NCI-H146 treated with DMSO at 0.1 percent for 48 hours (cell line): Measurements from ENCODE around the gene SPOCK2.
"Not testable (repeated sequence)": the region's sequence is repeated elsewhere in the genome, so short reads cannot be mapped to it uniquely, and the experiment has no call there.

Experiments
- DNase-seq: peaks from one replicate; lab custom pipeline; 2025; ENCODE audit not compliant: unreplicated experiment; lab: John Stamatoyannopoulos, UW

SPOCK2 gene

GRCh38 chr10:72108004-72108370 lies 19.6 kb upstream of the SPOCK2 start:
- not testable (repeated sequence) for DNase-seq

DNA sequence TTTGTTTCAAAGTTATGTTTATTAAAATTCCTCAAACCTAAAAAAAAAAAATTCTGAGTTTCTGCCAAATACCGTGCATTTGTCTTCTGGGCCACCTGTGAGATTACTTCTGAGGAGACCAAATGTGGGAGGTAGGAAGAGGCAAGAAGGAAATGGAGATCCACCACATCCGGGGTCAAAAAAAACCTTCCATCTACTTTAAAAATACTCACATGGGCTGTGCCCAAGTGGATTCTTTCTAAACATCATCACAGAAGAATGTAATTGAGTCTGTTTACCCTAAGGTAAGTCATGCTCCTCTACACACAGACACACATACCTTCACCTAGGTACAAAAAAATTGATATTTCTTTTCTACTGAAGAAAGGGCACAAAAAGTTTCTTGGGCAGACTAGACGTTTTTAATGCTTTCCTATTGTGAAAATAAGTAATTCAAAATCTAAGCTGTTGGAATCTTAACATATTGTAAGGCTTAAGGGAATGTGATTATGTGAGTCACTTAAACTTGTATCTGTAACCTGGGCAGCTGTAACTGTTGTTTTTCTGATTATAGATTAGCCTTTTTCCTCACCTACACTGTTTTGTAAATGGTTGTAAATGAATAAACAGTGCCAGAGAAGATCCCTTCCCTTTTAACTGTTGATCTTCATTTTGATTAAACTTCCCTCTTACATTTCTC lies 19.1 kb upstream of the SPOCK2 start:
- DNase-seq: no peak

GRCh38 chr10:72106896-72107295 lies 18.5 kb upstream of the SPOCK2 start:
- no peak for DNase-seq

DNA sequence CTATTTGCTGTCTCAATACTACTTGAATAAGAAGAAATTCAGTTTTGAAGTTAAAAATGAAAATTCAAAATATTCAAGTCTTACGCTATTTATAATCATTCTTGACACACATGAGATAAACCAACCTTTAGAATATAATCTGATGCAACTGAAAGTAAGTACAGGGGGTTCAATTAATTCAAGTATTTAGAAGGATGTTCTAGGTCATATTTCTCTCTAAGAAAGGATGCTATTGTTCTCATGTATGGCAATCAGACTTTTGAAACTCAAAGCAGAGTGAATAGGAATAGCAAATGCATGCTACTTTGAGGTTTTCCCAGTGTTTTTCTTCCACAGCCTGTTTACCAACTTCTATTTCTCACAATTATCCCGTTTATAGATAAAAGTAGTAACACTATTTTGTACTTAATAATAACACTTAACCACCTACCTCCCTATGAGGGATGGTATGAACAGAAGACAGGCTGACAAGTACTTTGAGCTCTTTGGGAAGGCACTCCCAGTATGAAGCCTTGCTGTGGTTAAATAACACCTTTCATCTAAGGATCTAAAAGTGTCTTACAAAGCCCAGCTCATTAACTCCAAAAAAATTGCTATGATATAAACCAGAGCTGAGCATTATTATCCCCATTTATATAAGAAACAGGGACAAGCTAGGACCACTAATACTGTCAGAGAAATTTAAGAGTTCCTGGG lies 18.0 kb upstream of the SPOCK2 start:
- no peak for DNase-seq

DNA sequence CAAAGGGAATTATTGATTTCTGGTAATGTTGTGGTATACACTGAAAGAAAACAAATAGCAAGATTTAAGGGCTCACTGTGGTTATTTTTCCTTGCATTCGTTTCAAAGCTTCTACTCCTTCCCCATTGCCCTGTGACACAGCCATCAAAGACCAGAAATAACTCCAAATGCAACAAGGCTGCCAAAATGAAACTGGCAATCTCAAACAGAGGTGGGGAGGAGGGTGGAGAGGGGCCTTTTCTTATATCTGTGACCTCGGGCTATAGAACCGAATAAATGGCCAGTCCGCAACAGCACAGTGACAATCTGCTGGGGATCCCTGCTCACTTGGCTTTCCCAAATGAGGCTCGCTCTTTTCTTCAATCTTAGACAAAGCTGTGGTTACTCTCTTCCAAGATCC lies 17.4 kb upstream of the SPOCK2 start:
- DNase-seq: no peak

DNA sequence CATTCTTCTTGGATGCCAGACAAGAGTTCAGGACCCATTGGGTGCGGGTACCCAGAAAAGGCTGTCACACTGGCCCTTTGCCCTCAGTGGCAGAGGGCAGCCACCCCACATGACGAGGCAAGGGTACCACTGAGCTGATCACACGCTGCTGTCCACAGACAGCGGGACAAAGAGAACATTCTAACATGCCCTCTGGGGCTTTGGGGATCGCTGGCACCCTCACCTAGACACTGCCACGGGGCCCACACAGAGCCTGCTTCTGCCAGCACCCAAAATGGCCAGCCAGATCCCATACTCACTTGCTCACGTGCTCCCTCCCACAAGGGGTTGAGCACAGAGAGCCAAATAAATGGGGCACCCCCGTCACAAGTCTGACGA lies 16.7 kb upstream of the SPOCK2 start:
- no peak for DNase-seq

- no peak for DNase-seq
These were observed 16.2 kb upstream of the SPOCK2 start for GRCh38 chr10:72104472-72105097.

DNA sequence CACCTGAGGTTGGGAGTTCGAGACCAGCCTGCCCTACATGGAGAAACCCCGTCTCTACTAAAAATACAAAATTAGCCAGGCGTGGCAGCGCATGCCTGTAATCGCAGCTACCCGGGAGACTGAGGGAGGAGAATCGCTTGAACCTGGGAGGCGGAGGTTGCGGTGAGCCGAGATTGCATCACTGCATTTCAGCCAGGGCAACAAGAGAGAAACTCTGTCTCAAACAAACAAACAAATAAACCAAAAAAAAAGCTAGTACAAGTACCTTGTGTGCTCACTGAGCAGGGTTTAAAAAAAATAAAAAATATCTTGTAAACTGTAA lies 11.2 kb upstream of the SPOCK2 start:
- DNase-seq: no peak

GRCh38 chr10:72098836-72099599 lies 10.7 kb upstream of the SPOCK2 start:
- DNase-seq: no peak

DNA sequence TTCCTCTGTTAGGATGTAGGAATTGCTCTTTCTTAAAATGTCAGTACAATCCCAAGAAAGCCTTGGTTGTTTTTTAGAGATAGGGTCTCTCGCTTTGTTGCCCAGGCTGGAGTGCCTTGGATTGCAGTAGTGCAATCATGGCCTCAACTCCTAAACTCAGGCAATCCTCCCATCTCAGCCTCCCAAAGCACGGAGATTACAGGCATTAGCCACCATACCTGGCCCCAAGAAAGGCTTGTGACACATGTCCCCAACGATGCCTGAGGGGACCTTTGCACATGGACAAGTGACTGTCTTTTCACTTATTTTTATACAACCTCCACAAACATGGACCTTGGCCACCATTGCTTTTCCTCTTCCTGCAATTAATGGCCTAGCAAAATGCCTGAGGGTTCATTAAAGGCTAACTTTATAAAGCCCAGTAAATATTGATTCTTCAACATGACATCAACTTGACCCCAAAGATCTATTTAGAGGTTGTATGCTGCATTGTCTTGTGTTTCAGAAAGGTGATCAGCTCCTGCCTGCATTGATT lies 10.0 kb upstream of the SPOCK2 start:
- DNase-seq: peak; percentile 45

GRCh38 chr10:72097448-72098300 lies 9.3 kb upstream of the SPOCK2 start:
- DNase-seq: peak; percentile 56

DNA sequence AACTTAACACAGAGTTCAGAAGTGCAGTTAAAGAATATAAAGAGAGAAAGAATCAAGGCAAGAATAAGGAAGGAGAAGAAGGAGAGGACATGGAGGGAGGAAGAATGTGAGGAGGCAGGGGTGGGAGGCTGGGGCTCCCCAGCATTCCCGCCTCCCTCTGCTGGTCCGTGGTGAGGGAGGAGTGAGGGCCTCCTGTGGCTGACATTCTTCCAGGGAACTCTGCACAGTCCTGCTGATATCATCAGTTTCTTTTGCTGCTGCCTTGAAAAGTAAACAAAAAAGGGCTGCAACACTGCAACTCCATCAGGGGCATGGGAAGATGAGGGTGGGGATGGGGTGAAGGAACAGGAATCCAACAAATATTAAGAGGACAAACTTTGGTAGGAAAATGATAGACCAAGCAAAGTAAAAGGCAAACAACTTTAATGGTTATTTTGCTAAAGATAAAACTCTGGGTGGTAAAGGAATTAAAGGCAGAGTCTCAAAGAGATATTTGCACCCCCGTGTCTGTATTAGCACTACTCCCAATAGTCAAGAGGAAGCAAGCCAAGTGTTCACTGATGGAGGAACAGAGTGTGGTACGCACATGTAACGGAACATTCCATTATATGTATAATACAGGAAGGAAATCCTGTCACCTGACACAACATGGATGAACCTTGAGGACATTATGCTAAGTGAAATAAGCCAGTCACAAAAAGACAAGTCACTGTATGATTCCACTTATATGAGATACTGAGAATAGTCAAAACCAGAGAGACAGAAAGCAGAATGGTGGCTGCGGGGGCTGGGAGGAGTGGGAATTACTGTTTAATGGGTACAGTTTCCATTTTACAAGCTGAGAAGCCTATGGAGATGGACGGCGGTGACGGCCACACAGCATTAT lies 8.0 kb upstream of the SPOCK2 start:
- DNase-seq: no peak

- no peak for DNase-seq
These were observed 6.8 kb upstream of the SPOCK2 start for GRCh38 chr10:72095195-72095594.

- DNase-seq: no peak
These were observed 6.2 kb upstream of the SPOCK2 start for GRCh38 chr10:72094574-72094973.

DNA sequence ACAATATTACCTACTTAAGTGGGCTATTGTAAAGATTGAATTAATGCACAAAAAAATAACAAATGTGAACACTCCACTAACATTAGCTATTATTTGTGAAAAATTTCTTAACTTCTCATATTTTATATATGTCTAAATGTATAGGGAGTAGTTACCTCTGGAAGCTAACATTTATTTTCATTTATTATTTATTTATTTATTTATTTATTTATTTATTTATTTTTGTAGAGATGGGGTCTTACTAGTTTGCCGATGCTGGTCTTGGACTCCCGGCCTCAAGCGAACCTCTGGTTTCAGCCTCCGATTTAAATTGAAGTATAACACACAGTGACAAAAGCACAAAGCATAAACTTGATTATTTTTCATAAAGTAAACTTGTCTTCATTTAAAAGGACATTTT lies 5.1 kb upstream of the SPOCK2 start:
- no peak for DNase-seq

DNA sequence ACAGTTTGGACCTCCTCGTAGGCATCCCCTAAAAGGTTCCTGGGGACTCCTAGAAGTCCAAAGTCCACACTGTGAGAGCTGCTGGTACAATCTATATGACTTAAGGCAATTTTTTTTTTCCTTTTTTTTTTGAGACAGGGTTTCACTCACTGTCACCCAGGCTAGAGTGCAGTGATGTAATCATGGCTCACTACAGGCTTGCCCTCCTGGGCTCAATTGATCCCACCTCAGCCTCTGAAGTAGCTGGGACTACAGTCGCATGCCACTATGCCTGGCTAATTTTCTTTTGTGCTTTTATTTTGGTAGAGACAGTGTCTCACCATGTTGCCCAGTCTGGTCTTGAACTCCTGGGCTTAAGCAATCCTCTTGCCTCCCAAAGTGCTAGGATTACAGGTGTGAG lies 4.6 kb upstream of the SPOCK2 start:
- DNase-seq: no peak

GRCh38 chr10:72092171-72092924 lies 4.0 kb upstream of the SPOCK2 start:
- DNase-seq: no peak

GRCh38 chr10:72090326-72090725 lies 2.0 kb upstream of the SPOCK2 start:
- no peak for DNase-seq

DNA sequence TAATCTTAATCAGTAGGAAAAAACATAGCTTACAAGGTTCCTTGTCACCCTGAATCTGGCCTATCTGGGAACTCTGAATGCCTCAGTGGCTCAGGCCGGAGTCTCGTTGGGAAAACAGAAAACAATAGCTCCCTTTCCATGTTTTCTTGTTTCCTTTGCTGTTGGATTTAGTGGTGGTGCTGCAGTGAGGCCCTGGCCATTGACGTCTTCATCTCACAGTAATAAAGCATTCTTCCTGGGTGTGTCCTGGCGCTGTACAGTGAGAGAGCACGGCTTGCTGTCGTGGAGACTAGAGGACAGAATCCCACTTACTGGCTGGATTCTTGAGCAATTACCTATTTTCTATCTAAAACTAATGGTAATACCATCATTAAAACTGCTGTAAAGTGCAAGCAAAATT lies 1.3 kb upstream of the SPOCK2 start:
- DNase-seq: peak; percentile 11
